Adrenal gland (tissue), 5 donors: ENCODE data around the gene UFD1.

ENCODE experiments used
- CTCF ChIP-seq, 6 experiments: fragments of 450-650 bp in 4 of 6; fragments of 200-600 bp in 2 of 6; sonication (generic) in 1 of 6; IDR thresholded peaks; 1 replicate in 5 of 6; 2 replicates in 1 of 6; pipeline versions ENCODE4 v1.5.1 to v1.8.0; 2016 to 2021; ENCODE audit warnings: antibody characterized with exemption in 6 of 6, mild to moderate bottlenecking in 2 of 6, moderate library complexity in 1 of 6
- POLR2A ChIP-seq, 2 donors: fragments of 450-650 bp; IDR thresholded peaks; one replicate each; pipeline ENCODE4 v1.6.1; 2017; ENCODE audit warnings: antibody characterized with exemption in 2 of 2, mild to moderate bottlenecking in 2 of 2, moderate library complexity in 1 of 2
- donor health status: DM: no; HTN: no; CAD: no.

GRCh38 chr22:19404676-19405075 lies 74.3 kb downstream of the UFD1 start:
- no peak for TF ChIP-seq CTCF (IDR thresholded peaks at IDR 0.05)
- TF ChIP-seq POLR2A (IDR thresholded peaks at IDR 0.05) = no peak
